Kidney glomerular epithelial cell (primary cell): ENCODE results near the gene ITPR2.
A peak's percentile ranks its signal among the peaks of the same experiment; 100 is the strongest.

Experiments used
- DNase-seq: peaks from one replicate; lab custom pipeline; 2025; lab: John Stamatoyannopoulos, UW

The ITPR2 gene

DNA sequence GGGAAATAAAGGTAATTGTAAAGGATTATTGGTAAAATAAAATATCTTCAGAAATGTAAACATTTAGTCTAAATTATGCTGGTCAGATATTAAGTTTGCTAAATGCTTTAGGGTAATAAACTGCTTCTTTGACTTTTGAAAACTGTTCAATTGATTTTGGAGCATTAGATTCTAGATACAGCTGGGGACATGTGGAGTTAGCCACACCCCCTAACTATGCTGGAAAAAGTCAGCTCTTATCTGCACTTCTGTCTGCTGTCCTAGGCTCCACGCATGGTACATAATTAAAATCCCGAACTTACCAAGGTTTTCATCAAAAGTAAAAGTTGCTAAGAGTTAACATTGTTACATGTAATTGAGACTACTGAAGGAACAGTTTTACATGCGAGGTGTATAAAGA lies 78.8 kb downstream of the ITPR2 start:
- DNase-seq, result no peak

DNA sequence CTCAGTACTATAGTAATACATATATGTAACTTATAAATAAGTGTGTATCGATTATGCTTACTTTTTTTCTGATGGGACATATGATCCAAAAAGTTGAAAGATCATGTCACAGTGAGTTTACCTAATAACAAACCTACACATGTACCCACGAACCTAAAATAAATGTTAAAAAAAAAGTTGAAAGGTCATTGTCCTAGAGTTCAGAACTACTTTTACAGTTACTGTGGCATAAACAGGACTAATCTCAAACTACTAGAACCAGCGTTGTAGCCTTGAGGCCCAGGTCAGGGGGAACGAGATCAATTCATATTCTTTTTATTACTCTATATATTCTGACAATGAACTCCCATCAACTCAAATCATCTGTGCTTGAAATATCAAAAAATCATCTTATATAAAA lies 81.8 kb downstream of the ITPR2 start:
- DNase-seq, result no peak

- DNase-seq, result no peak
Measured at GRCh38 chr12:26750531-26751175, 82.3 kb downstream of the ITPR2 start.

- no peak for DNase-seq
Measured at GRCh38 chr12:26749781-26750180, 83.2 kb downstream of the ITPR2 start.

DNA sequence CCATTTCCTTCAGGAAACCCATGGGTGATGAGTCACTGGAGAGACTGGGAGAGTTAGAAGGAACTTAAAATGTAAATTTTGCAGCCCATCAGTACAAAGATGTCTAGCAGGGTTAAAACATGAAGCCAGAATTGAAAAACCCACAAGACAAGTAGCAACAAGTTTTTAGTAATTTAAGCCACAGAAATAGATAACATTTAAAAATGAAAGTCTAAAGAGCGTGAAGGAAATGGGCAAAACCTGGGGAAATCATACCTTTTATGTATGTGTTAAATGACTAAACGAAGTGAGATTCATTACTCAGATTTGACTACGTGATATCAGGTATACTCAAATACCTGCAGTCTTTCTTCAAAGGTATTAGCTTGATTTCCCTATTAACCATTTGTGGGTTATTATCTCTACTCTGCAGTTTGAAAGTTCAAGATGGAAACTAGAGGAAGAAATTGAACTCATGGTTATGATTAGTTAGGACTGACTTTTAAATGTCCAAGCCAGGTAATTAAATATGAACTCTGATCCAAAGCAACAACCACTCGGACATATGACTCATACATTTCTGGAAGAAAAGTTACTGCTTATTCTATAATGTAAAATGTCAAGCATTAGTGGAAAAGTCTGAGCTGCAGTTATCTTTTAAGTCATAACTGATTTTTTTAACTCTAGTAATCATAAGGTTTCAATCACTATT lies 84.1 kb downstream of the ITPR2 start:
- DNase-seq, result no peak

DNA sequence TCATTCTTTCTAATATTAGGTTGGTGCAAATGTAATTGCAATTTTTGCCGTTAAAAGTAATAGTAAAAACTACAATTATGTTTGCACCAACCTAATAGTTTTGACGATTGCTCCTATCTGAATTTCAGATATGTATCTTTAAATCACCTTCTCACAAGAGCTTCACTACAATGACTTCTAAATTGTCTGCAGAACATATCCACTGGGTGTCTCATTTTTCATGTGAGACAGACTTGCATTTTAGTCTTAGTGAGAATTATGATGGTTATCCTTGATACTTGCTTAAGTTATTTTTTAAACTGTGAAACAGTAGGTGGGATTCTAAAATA lies 84.6 kb downstream of the ITPR2 start:
- no peak for DNase-seq

GRCh38 chr12:26746121-26746714 lies 86.8 kb downstream of the ITPR2 start:
- peak; percentile 40 for DNase-seq

DNA sequence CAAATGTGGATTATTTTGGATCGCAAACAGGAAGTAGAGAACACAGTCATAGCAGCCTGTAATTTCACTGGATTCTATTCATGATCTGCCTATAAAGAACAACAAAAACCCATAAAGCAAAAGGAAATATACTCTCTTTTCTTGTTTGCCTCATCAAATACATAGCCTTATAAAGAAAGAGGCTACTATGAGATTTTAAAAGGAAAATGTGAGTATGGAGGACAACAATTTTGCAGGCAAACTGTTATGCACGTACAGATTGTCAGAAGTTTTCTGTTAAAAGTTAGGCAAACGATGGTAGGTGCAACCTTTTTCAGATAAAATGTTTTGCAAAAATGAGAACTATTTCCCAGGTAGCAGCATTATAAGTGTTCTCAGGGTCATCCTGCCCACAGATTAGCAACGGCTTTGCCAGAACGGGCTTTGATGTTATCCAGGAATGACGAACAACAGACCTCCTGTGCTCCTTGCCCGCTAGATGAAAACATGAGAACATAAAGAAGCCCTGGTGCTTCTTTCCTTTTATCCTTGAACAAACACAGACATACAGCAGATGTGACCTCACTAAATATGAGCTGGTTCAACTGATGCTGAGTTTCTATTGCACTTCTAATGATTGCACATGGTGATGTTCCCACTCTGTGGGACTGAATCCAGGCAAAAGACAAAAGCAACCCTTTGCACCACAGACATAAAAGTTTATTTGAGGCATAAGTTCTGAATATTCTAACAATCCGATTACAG lies 88.1 kb downstream of the ITPR2 start:
- no peak for DNase-seq

DNA sequence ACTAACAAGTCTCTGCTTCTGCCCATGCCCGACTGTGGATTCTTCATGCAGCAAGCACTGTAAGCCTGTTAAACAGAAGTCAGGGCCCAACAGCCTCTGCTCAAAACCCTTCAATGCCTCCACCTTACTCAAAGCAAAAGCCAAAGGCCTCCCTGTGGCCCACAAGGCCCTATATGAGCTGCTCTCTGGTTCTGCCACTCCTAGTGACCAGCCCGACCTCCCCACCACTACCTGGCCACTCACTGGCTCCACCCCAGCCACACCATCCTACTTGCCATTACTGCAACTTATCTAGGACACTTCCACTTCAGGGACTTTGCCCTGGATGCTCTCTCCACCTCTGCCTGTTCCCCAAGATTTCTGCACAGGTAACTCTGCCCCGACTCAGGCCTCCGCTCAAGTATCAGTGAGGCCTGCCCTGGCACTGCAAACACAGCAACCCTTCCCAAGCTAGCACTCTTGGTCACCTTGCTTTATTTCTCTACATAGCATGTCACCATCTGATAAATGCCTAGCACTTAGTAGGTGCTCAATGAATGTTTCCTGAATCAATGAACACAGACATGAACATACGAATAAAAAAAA lies 88.9 kb downstream of the ITPR2 start:
- DNase-seq, result no peak

- DNase-seq, result no peak
Measured at GRCh38 chr12:26741584-26742227, 91.3 kb downstream of the ITPR2 start.

GRCh38 chr12:26740991-26741390 lies 92.0 kb downstream of the ITPR2 start:
- peak; percentile 8 for DNase-seq

DNA sequence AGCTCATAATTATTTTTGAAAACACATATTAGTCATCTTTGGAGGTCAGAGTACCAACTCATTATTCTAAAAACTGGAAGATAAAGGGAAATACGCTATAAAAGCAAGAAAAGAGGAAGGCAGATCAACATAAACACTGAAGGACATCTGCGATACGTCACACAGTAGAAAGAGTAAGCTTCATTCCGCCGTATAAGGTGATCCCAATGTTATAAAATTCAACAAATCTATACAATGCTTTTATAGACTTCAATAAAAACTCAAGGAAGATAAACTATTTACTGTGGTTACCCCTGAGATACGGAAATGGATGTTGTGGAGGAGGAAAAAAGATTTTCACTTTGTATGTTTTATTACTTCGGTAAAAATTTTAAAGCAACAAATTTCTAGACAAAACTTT lies 92.6 kb downstream of the ITPR2 start:
- no peak for DNase-seq

- DNase-seq, result no peak
Measured at GRCh38 chr12:26737487-26738030, 95.4 kb downstream of the ITPR2 start.

DNA sequence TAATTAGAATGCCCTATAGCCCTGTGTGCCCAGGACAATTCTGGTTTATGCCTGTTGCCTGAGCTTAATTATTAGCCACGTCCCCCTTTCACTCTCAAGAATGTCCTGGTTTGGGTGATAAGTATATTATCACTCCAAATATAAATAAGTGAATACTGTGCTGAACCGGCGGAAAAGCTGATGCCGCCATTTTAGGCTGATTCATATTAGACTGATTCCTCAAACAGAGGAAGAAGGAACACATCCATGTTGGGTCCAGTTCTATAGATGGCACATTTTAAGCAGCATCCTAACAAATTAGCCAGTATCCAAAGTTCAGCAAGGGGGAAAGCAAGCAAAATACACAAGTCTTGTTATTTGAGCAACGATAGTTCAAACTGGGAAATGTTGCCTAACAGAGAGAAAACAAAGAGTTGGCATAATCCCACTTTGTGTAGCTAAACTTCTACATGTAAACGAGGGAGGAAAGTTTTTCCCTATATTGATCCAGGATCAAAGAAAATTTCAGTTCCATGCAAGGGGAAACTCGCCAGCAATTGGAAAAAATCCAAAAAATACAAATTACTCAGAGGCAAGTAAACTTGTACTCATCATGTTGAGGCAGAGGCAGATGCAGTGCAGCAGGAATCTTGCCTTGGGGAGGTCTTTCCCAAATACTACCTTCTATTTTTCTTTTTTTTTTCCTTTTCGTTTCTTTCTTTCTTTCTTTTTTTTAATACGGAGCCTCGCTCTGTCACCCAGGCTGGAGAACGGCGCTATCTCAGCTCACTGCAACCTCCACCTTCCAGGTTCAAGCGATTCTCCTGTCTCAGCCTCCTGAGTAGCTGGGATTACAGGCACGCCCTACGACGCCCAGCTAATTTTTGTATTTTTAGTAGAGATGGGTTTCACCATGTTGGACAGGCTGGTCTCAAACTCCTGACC lies 96.2 kb downstream of the ITPR2 start:
- peak; percentile 8 for DNase-seq

DNA sequence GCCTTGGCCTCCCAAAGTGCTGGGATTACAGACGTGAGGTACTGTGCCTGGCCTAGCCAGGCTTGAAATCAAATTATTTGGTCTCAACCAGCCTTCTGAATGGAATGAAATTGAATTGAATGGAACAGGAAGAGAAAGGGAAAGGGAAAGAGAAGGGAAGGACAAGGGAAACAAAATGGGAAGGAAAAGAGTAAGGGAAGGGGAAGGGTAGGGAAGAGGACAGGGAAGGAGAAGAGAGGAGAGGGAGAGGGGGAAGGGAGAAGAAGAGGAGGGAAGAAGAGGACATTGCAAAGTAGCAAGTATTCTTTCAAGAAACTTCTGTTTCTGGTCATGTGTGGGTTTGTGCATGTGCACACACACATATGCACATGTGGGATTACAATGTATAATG lies 97.8 kb downstream of the ITPR2 start:
- no peak for DNase-seq

GRCh38 chr12:26734510-26735248 lies 98.3 kb downstream of the ITPR2 start:
- no peak for DNase-seq

- no peak for DNase-seq
Measured at GRCh38 chr12:26732005-26732908, 100.7 kb downstream of the ITPR2 start.

- DNase-seq, result no peak
Measured at GRCh38 chr12:26730481-26731350, 102.3 kb downstream of the ITPR2 start.
